GM12874 (cell line): Measurements from ENCODE around the gene POLR1H.

Source experiments
- TF ChIP-seq, protein P1 (sequence below): IDR thresholded peaks from 2 replicates; pipeline ENCODE4 v1.5.1; 2011; ENCODE audit warnings: low read depth, mild to moderate bottlenecking, control low read depth, low read length, moderate library complexity; ENCODE audit not compliant: insufficient read depth

Gene POLR1H

GRCh38 chr6:30071858-30072257 lies 10.8 kb downstream of the POLR1H start:
- TF ChIP-seq, protein P1, sequence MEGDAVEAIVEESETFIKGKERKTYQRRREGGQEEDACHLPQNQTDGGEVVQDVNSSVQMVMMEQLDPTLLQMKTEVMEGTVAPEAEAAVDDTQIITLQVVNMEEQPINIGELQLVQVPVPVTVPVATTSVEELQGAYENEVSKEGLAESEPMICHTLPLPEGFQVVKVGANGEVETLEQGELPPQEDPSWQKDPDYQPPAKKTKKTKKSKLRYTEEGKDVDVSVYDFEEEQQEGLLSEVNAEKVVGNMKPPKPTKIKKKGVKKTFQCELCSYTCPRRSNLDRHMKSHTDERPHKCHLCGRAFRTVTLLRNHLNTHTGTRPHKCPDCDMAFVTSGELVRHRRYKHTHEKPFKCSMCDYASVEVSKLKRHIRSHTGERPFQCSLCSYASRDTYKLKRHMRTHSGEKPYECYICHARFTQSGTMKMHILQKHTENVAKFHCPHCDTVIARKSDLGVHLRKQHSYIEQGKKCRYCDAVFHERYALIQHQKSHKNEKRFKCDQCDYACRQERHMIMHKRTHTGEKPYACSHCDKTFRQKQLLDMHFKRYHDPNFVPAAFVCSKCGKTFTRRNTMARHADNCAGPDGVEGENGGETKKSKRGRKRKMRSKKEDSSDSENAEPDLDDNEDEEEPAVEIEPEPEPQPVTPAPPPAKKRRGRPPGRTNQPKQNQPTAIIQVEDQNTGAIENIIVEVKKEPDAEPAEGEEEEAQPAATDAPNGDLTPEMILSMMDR, result no peak

GRCh38 chr6:30073489-30074235 lies 12.6 kb downstream of the POLR1H start:
- TF ChIP-seq, protein P1, result no peak

DNA sequence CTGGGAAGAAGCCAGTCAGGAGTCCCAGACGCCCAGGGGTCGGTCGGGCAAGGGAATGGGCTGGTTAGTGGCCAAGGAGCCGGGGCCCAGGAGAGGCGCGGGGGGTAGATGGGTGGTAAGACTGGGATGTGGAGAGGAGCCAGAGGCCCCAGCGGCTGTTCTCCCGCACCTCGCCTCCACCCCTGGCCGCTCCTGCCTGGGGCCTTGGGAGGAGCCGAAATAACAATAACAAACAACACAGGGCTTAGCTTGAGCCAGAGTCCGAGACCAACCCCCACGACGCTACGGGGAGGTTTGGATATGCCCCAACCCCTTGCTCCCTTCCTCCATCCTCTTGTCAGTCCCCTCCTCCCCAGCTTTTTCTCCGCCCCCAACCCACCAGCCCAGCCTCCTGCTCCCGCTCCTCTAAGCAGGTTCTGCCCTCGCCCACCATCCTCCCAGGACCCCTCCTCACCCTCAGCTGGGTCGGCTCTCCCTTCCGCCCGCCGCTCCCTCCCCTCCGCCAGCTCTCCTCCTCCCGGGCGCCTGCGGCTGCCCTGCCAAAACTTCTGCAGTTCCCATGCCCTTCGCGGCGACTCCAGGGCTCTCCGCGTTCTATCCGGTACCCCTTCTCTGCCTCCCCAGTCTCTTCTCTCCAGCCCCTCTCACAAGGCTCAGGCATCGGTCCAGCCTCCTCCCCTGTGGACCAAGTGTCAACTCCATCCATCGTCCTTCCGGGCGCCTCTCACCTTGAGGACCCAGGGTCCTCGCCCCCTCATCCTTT lies 13.4 kb downstream of the POLR1H start:
- TF ChIP-seq, protein P1, result no peak

DNA sequence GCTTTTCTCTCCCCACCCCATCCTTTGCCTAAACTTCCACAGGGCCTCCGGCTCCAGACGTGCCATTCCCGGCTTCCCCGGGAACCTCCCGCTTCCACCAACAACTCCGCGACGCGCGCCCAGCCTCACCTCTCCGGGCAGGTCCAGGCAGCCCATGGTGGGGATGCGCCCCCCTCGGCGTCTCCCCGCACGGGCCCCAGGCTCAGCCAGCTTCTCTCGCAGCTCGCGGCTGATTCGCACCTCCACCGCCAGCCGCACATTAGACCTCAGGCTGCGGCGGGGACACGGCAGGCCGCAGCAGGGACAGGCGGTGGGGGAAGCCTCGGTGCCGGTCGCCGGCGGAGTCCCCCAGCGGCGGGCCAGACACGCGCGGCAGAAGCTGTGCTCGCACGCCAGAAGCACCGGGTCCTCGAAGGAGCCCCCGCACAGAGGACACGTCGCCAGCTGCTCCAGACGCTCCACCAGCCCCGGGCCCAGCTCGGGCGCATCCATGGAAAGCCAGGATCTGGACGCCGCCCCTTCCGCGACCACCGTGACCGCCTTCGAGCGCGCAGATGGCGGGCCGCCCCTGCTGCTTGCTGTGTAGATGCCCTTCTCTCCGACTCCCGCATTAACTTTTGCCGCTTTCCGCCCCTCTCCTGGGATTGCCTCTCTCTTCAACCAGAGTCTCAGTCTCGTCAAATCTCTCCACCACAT lies 14.2 kb downstream of the POLR1H start, which contains the start of gene RNF39:
Gene RNF39 (minus strand): TSS at position 676 of the 696 bp plus-strand sequence. CDS start 184 bp downstream, at position 492.
- TF ChIP-seq, protein P1, result no peak

GRCh38 chr6:30075790-30076732 lies 15.0 kb downstream of the POLR1H start:
- TF ChIP-seq, protein P1, result peak; percentile 45

DNA sequence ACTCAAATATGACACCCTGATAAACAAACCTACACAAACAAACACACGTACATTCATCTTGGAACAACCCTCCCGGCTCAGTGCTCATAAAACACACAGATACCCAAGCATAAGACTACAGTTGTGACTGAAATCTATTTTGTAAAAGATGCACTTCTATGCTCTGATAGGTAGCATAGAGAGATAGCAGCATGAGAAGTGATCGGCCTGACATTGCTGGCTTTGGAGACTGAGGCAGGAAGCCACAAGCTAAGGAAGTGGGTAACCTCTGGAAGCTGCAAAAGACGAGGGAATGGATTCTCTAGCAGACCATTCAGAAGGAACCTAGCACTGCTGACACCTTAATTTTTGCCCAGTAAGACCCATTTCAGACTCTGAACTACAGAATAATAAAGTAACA lies 16.2 kb downstream of the POLR1H start:
- TF ChIP-seq, protein P1, result no peak
